Measurements from ENCODE around the gene FAM229B. TPM values are rescaled to one million over a fixed set of nuclear protein-coding genes. Genes with fewer than 3 reads are reported as not detected.

FAM229B gene
- total and polyA plus RNA-seq, 12 donors, result 6.5 to 55.1 (median 27.2) TPM

GRCh38 chr6:112058243-112059032 lies 29.0 kb upstream of the FAM229B start:
- no peak overlapping the region for H3K4me3 ChIP-seq
- no peaks in the 10 kb centered on the region for H3K9me3 ChIP-seq (replicated peaks in 1 of 3)
- H3K27me3 ChIP-seq, result no peaks in the 10 kb centered on the region
- WGBS, 4 donors, result 68 to 76% (median 73%) methylated on average over 4 of the region's 4 CpGs
- no peak overlapping the region for H3K27ac ChIP-seq
- intact Hi-C loops (cut with DNase I), result no loop called here
- TF ChIP-seq POLR2A (IDR thresholded peaks at IDR 0.05), result no peak
- TF ChIP-seq, protein P1, sequence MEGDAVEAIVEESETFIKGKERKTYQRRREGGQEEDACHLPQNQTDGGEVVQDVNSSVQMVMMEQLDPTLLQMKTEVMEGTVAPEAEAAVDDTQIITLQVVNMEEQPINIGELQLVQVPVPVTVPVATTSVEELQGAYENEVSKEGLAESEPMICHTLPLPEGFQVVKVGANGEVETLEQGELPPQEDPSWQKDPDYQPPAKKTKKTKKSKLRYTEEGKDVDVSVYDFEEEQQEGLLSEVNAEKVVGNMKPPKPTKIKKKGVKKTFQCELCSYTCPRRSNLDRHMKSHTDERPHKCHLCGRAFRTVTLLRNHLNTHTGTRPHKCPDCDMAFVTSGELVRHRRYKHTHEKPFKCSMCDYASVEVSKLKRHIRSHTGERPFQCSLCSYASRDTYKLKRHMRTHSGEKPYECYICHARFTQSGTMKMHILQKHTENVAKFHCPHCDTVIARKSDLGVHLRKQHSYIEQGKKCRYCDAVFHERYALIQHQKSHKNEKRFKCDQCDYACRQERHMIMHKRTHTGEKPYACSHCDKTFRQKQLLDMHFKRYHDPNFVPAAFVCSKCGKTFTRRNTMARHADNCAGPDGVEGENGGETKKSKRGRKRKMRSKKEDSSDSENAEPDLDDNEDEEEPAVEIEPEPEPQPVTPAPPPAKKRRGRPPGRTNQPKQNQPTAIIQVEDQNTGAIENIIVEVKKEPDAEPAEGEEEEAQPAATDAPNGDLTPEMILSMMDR (IDR thresholded peaks at IDR 0.05), result no peak
- DNase-seq, result no peak
- no peaks in the 10 kb centered on the region for H3K4me1 ChIP-seq (replicated peaks in 1 of 2)
- no peaks in the 10 kb centered on the region for H3K36me3 ChIP-seq (replicated peaks in 1 of 2)

DNA sequence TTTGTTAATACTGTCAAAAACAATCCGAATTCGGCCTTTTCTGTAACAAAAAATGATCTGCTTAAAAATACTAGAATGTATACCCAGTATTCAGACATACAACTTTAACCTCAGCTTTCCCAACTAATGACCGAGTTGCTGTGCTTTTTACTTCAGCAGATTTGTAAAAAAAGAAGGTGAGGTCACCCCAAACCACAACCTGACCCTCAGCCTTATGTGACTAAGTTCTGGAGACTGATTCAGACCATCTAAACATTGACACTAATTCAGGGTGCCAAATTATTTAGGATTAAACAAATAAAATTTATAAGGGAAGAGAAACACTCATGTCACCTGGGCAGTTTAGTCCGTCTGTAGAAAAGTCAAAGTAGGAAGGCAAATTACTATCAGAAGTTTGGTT lies 25.8 kb upstream of the FAM229B start:
- no peak overlapping the region for H3K4me3 ChIP-seq
- no peak overlapping the region for H3K27ac ChIP-seq
- intact Hi-C loops (cut with DNase I), result no loop called here
- WGBS, 4 donors, result 88 to 94% (median 92%) methylated on average over 4 of the region's 4 CpGs
- DNase-seq, result no peak
- H3K36me3 ChIP-seq (replicated peaks in 1 of 2), result no peaks in the 10 kb centered on the region
- no peaks in the 10 kb centered on the region for H3K9me3 ChIP-seq (replicated peaks in 1 of 3)
- H3K4me1 ChIP-seq (replicated peaks in 1 of 2), result no peaks in the 10 kb centered on the region
- no peaks in the 10 kb centered on the region for H3K27me3 ChIP-seq
- TF ChIP-seq, protein P1 (IDR thresholded peaks at IDR 0.05), result no peak
- TF ChIP-seq POLR2A (IDR thresholded peaks at IDR 0.05), result no peak

GRCh38 chr6:112062966-112063365 lies 24.4 kb upstream of the FAM229B start:
- intact Hi-C loops (cut with DNase I), result no loop called here
- no peaks in the 10 kb centered on the region for H3K36me3 ChIP-seq (replicated peaks in 1 of 2)
- no peak overlapping the region for H3K4me3 ChIP-seq
- TF ChIP-seq, protein P1 (IDR thresholded peaks at IDR 0.05), result no peak
- no peak for TF ChIP-seq POLR2A (IDR thresholded peaks at IDR 0.05)
- H3K27ac ChIP-seq, result no peak overlapping the region
- H3K9me3 ChIP-seq (replicated peaks in 1 of 3), result no peaks in the 10 kb centered on the region
- H3K27me3 ChIP-seq, result no peaks in the 10 kb centered on the region
- H3K4me1 ChIP-seq (replicated peaks in 1 of 2), result no peaks in the 10 kb centered on the region
- 75 to 83% (median 79%) methylated on average over 3 of the region's 3 CpGs for WGBS, 4 donors
- DNase-seq, result no peak

DNA sequence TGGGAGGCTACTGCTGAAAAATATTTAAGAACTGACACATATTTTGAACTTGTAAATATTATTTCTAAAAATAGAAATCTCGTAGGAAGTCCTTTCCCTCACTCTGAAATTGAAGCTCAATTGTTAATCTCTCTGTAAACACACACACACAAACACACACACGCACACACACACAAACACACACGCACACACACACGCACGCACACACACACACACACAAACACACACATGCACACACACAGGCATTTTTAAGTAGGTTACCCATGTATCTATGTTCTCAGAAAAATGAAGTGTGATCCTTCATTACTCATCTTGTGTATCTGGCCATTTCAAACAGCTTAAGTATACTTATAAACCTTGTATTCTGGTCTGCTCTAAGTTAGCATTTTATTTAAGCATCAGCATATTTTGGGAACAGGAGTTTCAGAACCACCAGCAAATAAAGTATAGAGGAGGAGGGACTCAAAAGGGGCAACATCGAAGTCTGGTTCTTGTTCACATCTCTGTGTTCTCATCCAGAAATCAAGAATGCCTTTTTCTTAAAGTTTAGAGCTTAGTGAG lies 21.9 kb upstream of the FAM229B start:
- DNase-seq, result no peak
- Histone ChIP-seq H3K36me3 (replicated peaks in 1 of 2) (no peaks in the 10 kb centered on the region), H3K4me1 (replicated peaks in 1 of 2) (no peaks in the 10 kb centered on the region), H3K27me3 (no peaks in the 10 kb centered on the region), H3K27ac (no peak overlapping the region), H3K4me3 (no peak overlapping the region), H3K9me3 (replicated peaks in 1 of 3) (no peaks in the 10 kb centered on the region)
- TF ChIP-seq, protein P1 (IDR thresholded peaks at IDR 0.05), result no peak
- TF ChIP-seq POLR2A (IDR thresholded peaks at IDR 0.05), result no peak
- intact Hi-C loops (cut with DNase I), result no loop called here
- 50 to 77% (median 58%) methylated on average over 6 of the region's 6 CpGs for WGBS, 4 donors
